H1 (cell line): Measurements from ENCODE around the gene ACKR2. TPM values are rescaled to one million over a fixed set of nuclear protein-coding genes. Genes with fewer than 3 reads are reported as not detected.

Experiments used
- CTCF ChIA-PET: fragments of 300-600 bp; sonication (Branson Sonifier 250); formaldehyde crosslinking; loops from one replicate; lab custom pipeline; 2021; ENCODE audit not compliant: partially characterized antibody; lab: Charles Lee
- POLR2A ChIA-PET: fragments of 300-600 bp; sonication (Branson Sonifier 250); formaldehyde crosslinking; loops from one replicate; lab custom pipeline; 2021; ENCODE audit warnings: inconsistent platforms; ENCODE audit not compliant: partially characterized antibody; lab: Charles Lee
- DNase-seq, 2 experiments: peaks; one replicate each; pipeline versions ENCODE4 v3.0.0 to v3.0.0-alpha.2; 2010 to 2022; ENCODE audit warnings: low spot score in 2 of 2, low read depth in 1 of 2, mixed read lengths in 1 of 2
- FAIRE-seq: peaks from 2 replicates; lab custom pipeline; 2011; peaks lifted over from hg19 to GRCh38; lab: Jason Lieb, UNC
- H2AFZ ChIP-seq: 2 replicates; pipeline ENCODE4 v1.8.1; 2012; ENCODE audit warnings: low read length, inconsistent platforms
- H2AK5ac ChIP-seq: 2 replicates; pipeline ENCODE4 v1.6.1; 2013; ENCODE audit warnings: low read depth, low read length
- H2BK120ac ChIP-seq: replicated peaks from 2 replicates; pipeline ENCODE3; 2013; ENCODE audit warnings: low read depth, low read length, inconsistent platforms
- H2BK12ac ChIP-seq: 2 replicates; pipeline ENCODE4 v1.6.1; 2013; ENCODE audit warnings: low read depth, low read length
- H2BK15ac ChIP-seq: 2 replicates; pipeline ENCODE4 v1.6.1; 2013; ENCODE audit warnings: low read length
- H2BK20ac ChIP-seq: 2 replicates; pipeline ENCODE4 v1.6.1; 2013; ENCODE audit warnings: low read length
- H2BK5ac ChIP-seq: 2 replicates; pipeline ENCODE4 v1.6.1; 2013; ENCODE audit warnings: low read depth, low read length
- H3K14ac ChIP-seq: 2 replicates; pipeline ENCODE4 v1.6.1; 2013; ENCODE audit warnings: inconsistent platforms; ENCODE audit not compliant: insufficient read length
- H3K18ac ChIP-seq: 2 replicates; pipeline ENCODE4 v1.6.1; 2013; ENCODE audit warnings: low read length; ENCODE audit errors: extremely low read depth
- H3K23ac ChIP-seq: 2 replicates; pipeline ENCODE4 v1.6.1; 2013; ENCODE audit warnings: inconsistent platforms; ENCODE audit not compliant: insufficient read length
- H3K23me2 ChIP-seq: 2 replicates; pipeline ENCODE4 v1.6.1; 2013; ENCODE audit warnings: low read depth, low read length
- H3K27ac ChIP-seq: 2 replicates; pipeline ENCODE4 v1.6.1; 2011; ENCODE audit warnings: low read depth, low read length, inconsistent platforms
- H3K27me3 ChIP-seq, 4 experiments: replicated peaks in 1 of 4; 1 replicate in 1 of 4; 2 replicates in 3 of 4; pipeline versions ENCODE4 v1.6.1 to v1.8.1; 2011 to 2013; ENCODE audit warnings: low read length in 3 of 4, mild to moderate bottlenecking in 3 of 4, inconsistent platforms in 2 of 4, mixed read lengths in 2 of 4, moderate library complexity in 1 of 4; ENCODE audit not compliant: control insufficient read depth in 3 of 4, insufficient read depth in 3 of 4; ENCODE audit errors: extremely low read depth in 1 of 4
- H3K36me3 ChIP-seq, 4 experiments: 2 replicates each; pipeline versions ENCODE4 v1.6.1 to v1.8.1; 2011 to 2013; ENCODE audit warnings: mild to moderate bottlenecking in 4 of 4, low read length in 3 of 4, moderate library complexity in 2 of 4, control low read depth in 1 of 4, inconsistent platforms in 1 of 4; ENCODE audit not compliant: insufficient read depth in 4 of 4, control insufficient read depth in 2 of 4
- H3K4ac ChIP-seq: replicated peaks from 2 replicates; pipeline ENCODE3; 2013; ENCODE audit warnings: low read length, low read depth, mixed read lengths, inconsistent platforms; ENCODE audit not compliant: insufficient read length
- H3K4me1 ChIP-seq, 4 experiments: replicated peaks in 1 of 4; 1 replicate in 1 of 4; 2 replicates in 3 of 4; pipeline versions ENCODE4 v1.6.1 to v1.8.1; 2011 to 2013; ENCODE audit warnings: low read length in 3 of 4, inconsistent platforms in 2 of 4, mixed read lengths in 1 of 4; ENCODE audit not compliant: insufficient read depth in 4 of 4, control insufficient read depth in 3 of 4
- H3K4me2 ChIP-seq, 2 experiments: 2 replicates each; pipeline versions ENCODE4 v1.6.1 to v1.8.1; 2011 to 2013; ENCODE audit warnings: low read depth in 2 of 2, low read length in 2 of 2, control low read depth in 1 of 2, inconsistent platforms in 1 of 2, mild to moderate bottlenecking in 1 of 2; ENCODE audit not compliant: insufficient read depth in 1 of 2
- H3K4me3 ChIP-seq, 4 experiments: fragments of 200-600, 300-600 bp in 1 of 4; sonication (generic), shearing (Covaris generic), sonication (Bioruptor Twin) in 1 of 4; 2 replicates each; pipeline versions ENCODE4 v1.5.1 to v1.8.1; 2011 to 2016; ENCODE audit warnings: low read length in 4 of 4, low read depth in 3 of 4, control low read depth in 2 of 4, inconsistent platforms in 2 of 4, mild to moderate bottlenecking in 2 of 4, mixed read lengths in 1 of 4, moderate library complexity in 1 of 4; ENCODE audit not compliant: insufficient read depth in 2 of 4; ENCODE audit errors: extremely low read depth in 1 of 4
- H3K56ac ChIP-seq: replicated peaks from 2 replicates; pipeline ENCODE3; 2013; ENCODE audit warnings: low read depth, mild to moderate bottlenecking, mixed read lengths, low read length, inconsistent platforms; ENCODE audit not compliant: insufficient read length
- H3K79me1 ChIP-seq: 2 replicates; pipeline ENCODE4 v1.6.1; 2013; ENCODE audit warnings: low read depth, low read length, control low read depth
- H3K79me2 ChIP-seq, 2 experiments: 2 replicates each; pipeline versions ENCODE4 v1.6.1 to v1.8.1; 2012 to 2013; ENCODE audit warnings: low read length in 2 of 2, mild to moderate bottlenecking in 2 of 2, inconsistent platforms in 1 of 2; ENCODE audit not compliant: insufficient read depth in 2 of 2, control insufficient read depth in 1 of 2
- H3K9ac ChIP-seq, 4 experiments: replicated peaks in 1 of 4; 1 replicate in 1 of 4; 2 replicates in 3 of 4; pipeline versions ENCODE4 v1.6.1 to v1.8.1; 2011 to 2013; ENCODE audit warnings: low read depth in 3 of 4, low read length in 3 of 4, control low read depth in 2 of 4, mild to moderate bottlenecking in 2 of 4, moderate library complexity in 2 of 4, inconsistent platforms in 1 of 4; ENCODE audit errors: extremely low read depth in 1 of 4
- H3K9me3 ChIP-seq, 2 experiments: 2 replicates each; pipeline versions ENCODE4 v1.6.1 to v1.8.1; 2012 to 2013; ENCODE audit warnings: mild to moderate bottlenecking in 2 of 2, moderate library complexity in 2 of 2, control low read depth in 1 of 2, inconsistent platforms in 1 of 2, low read depth in 1 of 2, low read length in 1 of 2, mixed read lengths in 1 of 2; ENCODE audit not compliant: insufficient read depth in 2 of 2
- H4K20me1 ChIP-seq, 2 experiments: replicated peaks in 1 of 2; 2 replicates each; pipeline versions ENCODE3 to v1.8.1; 2011 to 2013; ENCODE audit warnings: inconsistent platforms in 2 of 2, low read length in 2 of 2, mild to moderate bottlenecking in 1 of 2; ENCODE audit not compliant: insufficient read depth in 2 of 2, control insufficient read depth in 1 of 2
- H4K5ac ChIP-seq: 2 replicates; pipeline ENCODE4 v1.6.1; 2013; ENCODE audit warnings: low read length, low read depth, mixed read lengths, inconsistent platforms; ENCODE audit not compliant: insufficient read length
- H4K8ac ChIP-seq: 2 replicates; pipeline ENCODE4 v1.8.0; 2013; ENCODE audit warnings: mild to moderate bottlenecking, moderate library complexity, low read length, inconsistent platforms; ENCODE audit not compliant: insufficient read depth; ENCODE audit errors: extremely low read depth
- H4K91ac ChIP-seq: replicated peaks from 2 replicates; pipeline ENCODE3; 2013; ENCODE audit warnings: low read length, mixed read lengths, inconsistent platforms; ENCODE audit not compliant: insufficient read length
- CREB1 ChIP-seq: IDR thresholded peaks from 2 replicates; pipeline ENCODE4 v1.6.1; 2012; ENCODE audit warnings: inconsistent platforms
- CTBP2 ChIP-seq: IDR thresholded peaks from 2 replicates; pipeline ENCODE4 v1.7.0; 2011; ENCODE audit warnings: borderline replicate concordance, mild to moderate bottlenecking, moderate library complexity, mixed read lengths, low read length; ENCODE audit not compliant: insufficient read depth, insufficient read length
- GABPA ChIP-seq: IDR thresholded peaks from 2 replicates; pipeline ENCODE4 v1.6.1; 2011; ENCODE audit warnings: mild to moderate bottlenecking, low read length, moderate library complexity, borderline replicate concordance; ENCODE audit not compliant: insufficient read depth
- HDAC6 ChIP-seq: IDR thresholded peaks from one replicate; pipeline ENCODE4 v1.7.1; 2012; ENCODE audit warnings: low read depth, mild to moderate bottlenecking, inconsistent platforms, low read length, moderate library complexity
- JUND ChIP-seq: IDR thresholded peaks from 2 replicates; pipeline ENCODE4 v1.6.1; 2011; ENCODE audit warnings: mild to moderate bottlenecking, improper control_type of control experiment, low read length
- KDM5A ChIP-seq: fragments of 200-600 bp; IDR thresholded peaks from 2 replicates; pipeline ENCODE4 v1.7.1; 2012; ENCODE audit warnings: mild to moderate bottlenecking, low read length, inconsistent platforms, mixed read lengths
- RNF2 ChIP-seq: fragments of 200-900, 300-1000 bp; sonication (generic); IDR thresholded peaks from 2 replicates; pipeline ENCODE4 v1.7.1; 2016; ENCODE audit warnings: borderline replicate concordance, low read depth, mild to moderate bottlenecking, antibody characterized with exemption, low read length; ENCODE audit not compliant: poor library complexity, severe bottlenecking; ENCODE audit errors: missing control alignments
- SAP30 ChIP-seq: fragments of 300-600 bp; sonication (generic); IDR thresholded peaks from 2 replicates; pipeline ENCODE4 v1.7.1; 2012; ENCODE audit warnings: low read length, moderate library complexity, mild to moderate bottlenecking, inconsistent platforms; ENCODE audit not compliant: insufficient read depth, insufficient replicate concordance
- SIN3A ChIP-seq, 2 experiments: IDR thresholded peaks in 1 of 2; conservative IDR thresholded peaks in 1 of 2; 2 replicates each; pipeline ENCODE4 v1.6.1; 2011 to 2012; ENCODE audit warnings: low read length in 2 of 2, improper control_type of control experiment in 1 of 2, low read depth in 1 of 2, mild to moderate bottlenecking in 1 of 2
- SIRT6 ChIP-seq: IDR thresholded peaks from one replicate; pipeline ENCODE4 v1.7.1; 2012; ENCODE audit warnings: low read length, inconsistent platforms
- SP2 ChIP-seq: IDR thresholded peaks from 2 replicates; pipeline ENCODE4 v1.6.1; 2012; ENCODE audit warnings: mild to moderate bottlenecking, low read length, inconsistent platforms
- SRF ChIP-seq: IDR thresholded peaks from 2 replicates; pipeline ENCODE4 v1.6.1; 2011; ENCODE audit warnings: mild to moderate bottlenecking, low read depth, low read length, moderate library complexity
- WGBS, 2 experiments: shearing (Covaris generic) in 1 of 2; methylation state at CpG; one replicate each; pipeline versions ENCODE4 v1.1.6 to v1.1.7; 2013 to 2015; ENCODE audit warnings: low lambda C conversion rate in 2 of 2, mixed read lengths in 2 of 2, inconsistent platforms in 1 of 2, low coverage in 1 of 2, missing lambda C conversion rate in 1 of 2; ENCODE audit not compliant: insufficient replicate concordance in 2 of 2, insufficient coverage in 1 of 2, insufficient read length in 1 of 2; ENCODE audit errors: extremely low coverage in 1 of 2, missing lambda C conversion rate in 1 of 2; 5-methylcytosine and 5-hydroxymethylcytosine counted together
- polyA plus RNA-seq, 7 experiments: library from polyadenylated mRNA; depleted of rRNA in 3 of 7; stranded (reverse) in 5 of 7; unstranded in 2 of 7; fragments of >200 nt in 5 of 7; fragments of 200-250 nt in 2 of 7; gene quantifications; 1 replicate in 5 of 7; 2 replicates in 1 of 7; 4 replicates in 1 of 7; pipeline versions ENCODE4 v1.2.1 to v1.2.3, GENCODE V29; 2011 to 2013; ENCODE audit warnings: missing spikeins in 2 of 7, mixed read lengths in 2 of 7
- total RNA-seq: library from RNA; stranded (reverse); fragmentation: NEBNext Ultra II Directional; extraction: Animal tissue kit (Norgen Biotek cat#: 25700); gene quantifications from 2 replicates; pipeline ENCODE4 v1.2.1, GENCODE V29; 2021
- TF ChIP-seq, protein P1 (sequence below): IDR thresholded peaks from 2 replicates; pipeline ENCODE4 v1.6.1; 2012; ENCODE audit warnings: inconsistent platforms

ACKR2 gene
- total and polyA plus RNA-seq, 2 of the 8 experiments (the other 6 are each of a cell fraction or from before 2014, with no cell fraction given) = 0.09 to 0.12 TPM

GRCh38 chr3:42814246-42814645 is 5.0 kb downstream of the ACKR2 start:
- Histone ChIP-seq H3K14ac (no peak overlapping the region), H3K23ac (no peak overlapping the region), H4K5ac (no peak overlapping the region), H3K9me3 (no peaks in the 10 kb centered on the region), H2AFZ (no peak overlapping the region), H3K36me3 (no peaks in the 10 kb centered on the region; a peak in 1 of 8 replicates), H4K8ac (no peak overlapping the region), H4K91ac (no peak overlapping the region), H3K56ac (no peak overlapping the region), H3K4me3 (no peak overlapping the region), H3K9ac (no peak overlapping the region), H3K4ac (no peak overlapping the region), H2BK12ac (no peak overlapping the region), H3K23me2 (no peaks in the 10 kb centered on the region), H2BK5ac (no peak overlapping the region), H2BK15ac (no peak overlapping the region), H3K4me2 (no peak overlapping the region), H2BK120ac (no peak overlapping the region), H3K27ac (no peak overlapping the region), H2BK20ac (no peak overlapping the region), H3K18ac (no peak overlapping the region), H2AK5ac (no peak overlapping the region), H3K79me2 (no peaks in the 10 kb centered on the region), H3K79me1 (no peaks in the 10 kb centered on the region), H4K20me1 (no peaks in the 10 kb centered on the region), H3K4me1 (no peaks in the 10 kb centered on the region; a peak in 1 of 7 replicates), H3K27me3 (no peaks in the 10 kb centered on the region; a peak in 1 of 7 replicates)
- DNase-seq (no peak), FAIRE-seq (no peak)
- 87% methylated on average over 5 of the region's 5 CpGs; no CpG with 5 or more reads in 1 of the 2 experiments for WGBS, 2 experiments
- CTCF ChIA-PET = interaction anchor here (1.1 to 1.7 kb wide), 2 partner anchors 16 to 35 kb away, joined by 3 to 4 read pairs; no protein-coding TSS in a partner anchor
- POLR2A ChIA-PET = interaction anchor here (2.0 kb wide), 1 partner anchor 11 kb away, joined by 4 read pairs; no protein-coding TSS in a partner anchor
- TF ChIP-seq CTBP2 = no peak
- TF ChIP-seq HDAC6 = no peak
- no peak for TF ChIP-seq SIN3A (conservative IDR thresholded peaks at IDR 0.05 in 1 of 2, IDR thresholded peaks at IDR 0.05 in 1 of 2; ENCODE audit: low read depth in 1 of 2, low read length in 2 of 2)
- no peak for TF ChIP-seq RNF2
- no peak for TF ChIP-seq SAP30
- no peak for TF ChIP-seq GABPA
- TF ChIP-seq SP2 = no peak
- no peak for TF ChIP-seq KDM5A
- TF ChIP-seq CREB1 = no peak
- no peak for TF ChIP-seq SIRT6
- TF ChIP-seq JUND = no peak
- TF ChIP-seq, protein P1, sequence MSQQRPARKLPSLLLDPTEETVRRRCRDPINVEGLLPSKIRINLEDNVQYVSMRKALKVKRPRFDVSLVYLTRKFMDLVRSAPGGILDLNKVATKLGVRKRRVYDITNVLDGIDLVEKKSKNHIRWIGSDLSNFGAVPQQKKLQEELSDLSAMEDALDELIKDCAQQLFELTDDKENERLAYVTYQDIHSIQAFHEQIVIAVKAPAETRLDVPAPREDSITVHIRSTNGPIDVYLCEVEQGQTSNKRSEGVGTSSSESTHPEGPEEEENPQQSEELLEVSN = no peak
- TF ChIP-seq SRF = no peak
